Sigmoid colon (tissue), 7 donors: ENCODE data around the gene PRKACB. TPM values are rescaled to one million over a fixed set of nuclear protein-coding genes. Genes with fewer than 3 reads are reported as not detected.

Source experiments
- DNase-seq: peaks from one replicate; pipeline ENCODE4 v3.0.0-alpha.2; 2019
- H3K27ac ChIP-seq, 4 donors: fragments of 200-600 bp; sonication (generic); one replicate each; pipeline ENCODE4 v1.5.1; 2016 to 2019; ENCODE audit warnings: mild to moderate bottlenecking in 1 of 4
- H3K27me3 ChIP-seq, 3 donors: fragments of 200-600 bp; sonication (generic); one replicate each; pipeline ENCODE4 v1.5.1; 2019; ENCODE audit warnings: mild to moderate bottlenecking in 1 of 3
- H3K36me3 ChIP-seq, 4 donors: fragments of 200-600 bp; sonication (generic); one replicate each; pipeline ENCODE4 v1.5.1; 2016 to 2019
- H3K4me1 ChIP-seq, 4 donors: fragments of 200-600 bp; sonication (generic); one replicate each; pipeline ENCODE4 v1.5.1; 2017 to 2019
- H3K4me3 ChIP-seq, 4 donors: fragments of 200-600 bp; sonication (generic); one replicate each; pipeline ENCODE4 v1.5.1; 2017 to 2019; ENCODE audit warnings: mild to moderate bottlenecking in 2 of 4, moderate library complexity in 1 of 4
- H3K9me3 ChIP-seq, 4 donors: fragments of 200-600 bp in 3 of 4; sonication (generic) in 3 of 4; one replicate each; pipeline versions ENCODE4 v1.5.1 to v1.6.1; 2013 to 2019
- EP300 ChIP-seq, 4 donors: sonication (generic); formaldehyde crosslinking; IDR thresholded peaks; one replicate each; pipeline ENCODE4 v1.6.1; 2017; ENCODE audit warnings: antibody characterized with exemption in 4 of 4
- POLR2A ChIP-seq, 2 donors: fragments of 450-650 bp; IDR thresholded peaks; one replicate each; pipeline ENCODE4 v1.6.1; 2016; ENCODE audit warnings: antibody characterized with exemption in 2 of 2, mild to moderate bottlenecking in 2 of 2, moderate library complexity in 2 of 2
- POLR2AphosphoS5 ChIP-seq, 4 donors: sonication (generic); formaldehyde crosslinking; IDR thresholded peaks; one replicate each; pipeline ENCODE4 v1.6.1; 2017; ENCODE audit warnings: antibody characterized with exemption in 4 of 4
- WGBS, 2 donors: extraction: QIAGEN DNeasy Blood & Tissue Kit; methylation state at CpG; one replicate each; pipeline ENCODE4 v1.1.7; 2013; 5-methylcytosine and 5-hydroxymethylcytosine counted together
- intact Hi-C: fragments of 100-400 bp; cut with DNase I; formaldehyde crosslinking; loops from one replicate; pipeline ENCODE4 v1.15.1; 2023
- polyA plus RNA-seq, 3 donors: library from polyadenylated mRNA; stranded (reverse); fragments of 200-250 nt; gene quantifications; one replicate each; pipeline ENCODE4 v1.2.3, GENCODE V29; 2013
- total RNA-seq, 4 donors: library from RNA; depleted of rRNA; stranded (reverse); fragments of >200 nt; gene quantifications; one replicate each; pipeline ENCODE4 v1.1.0, GENCODE V29; 2016
- TF ChIP-seq, protein P1 (sequence below), 4 experiments: fragments of 450-650 bp in 3 of 4; fragments of 200-600 bp in 1 of 4; IDR thresholded peaks; one replicate each; pipeline ENCODE4 v1.5.1; 2016 to 2019; ENCODE audit warnings: antibody characterized with exemption in 4 of 4, mild to moderate bottlenecking in 3 of 4, moderate library complexity in 2 of 4
- donor health status: healthy with polysubstance abuse.
- donor health status: Bipolar disorder and iron deficiency.
- donor health status: healthy.

Gene PRKACB
- total and polyA plus RNA-seq, 7 donors, result 35.5 to 67.9 (median 55.6) TPM

DNA sequence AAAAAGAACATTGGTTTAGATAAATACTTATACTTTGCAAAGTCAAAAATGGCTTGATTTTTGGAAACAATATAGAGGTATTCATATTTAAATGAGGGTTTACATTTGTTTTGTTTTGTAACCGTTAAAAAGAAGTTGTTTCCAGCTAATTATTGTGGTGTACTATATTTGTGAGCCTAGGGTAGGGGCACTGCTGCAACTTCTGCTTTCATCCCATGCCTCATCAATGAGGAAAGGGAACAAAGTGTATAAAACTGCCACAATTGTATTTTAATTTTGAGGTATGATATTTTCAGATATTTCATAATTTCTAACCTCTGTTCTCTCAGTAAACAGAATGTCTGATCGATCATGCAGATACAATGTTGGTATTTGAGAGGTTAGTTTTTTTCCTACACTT, 92.2 kb downstream of the PRKACB start:
- H3K4me3 ChIP-seq, result no peak overlapping the region
- intact Hi-C loops, result no loop called here
- no peak for DNase-seq
- no peaks in the 10 kb centered on the region for H3K9me3 ChIP-seq
- H3K4me1 ChIP-seq, result no peaks in the 10 kb centered on the region
- 73 to 88% methylated on average over 2 of the region's 2 CpGs for WGBS, 2 donors
- no peak overlapping the region for H3K27ac ChIP-seq
- TF ChIP-seq, protein P1, sequence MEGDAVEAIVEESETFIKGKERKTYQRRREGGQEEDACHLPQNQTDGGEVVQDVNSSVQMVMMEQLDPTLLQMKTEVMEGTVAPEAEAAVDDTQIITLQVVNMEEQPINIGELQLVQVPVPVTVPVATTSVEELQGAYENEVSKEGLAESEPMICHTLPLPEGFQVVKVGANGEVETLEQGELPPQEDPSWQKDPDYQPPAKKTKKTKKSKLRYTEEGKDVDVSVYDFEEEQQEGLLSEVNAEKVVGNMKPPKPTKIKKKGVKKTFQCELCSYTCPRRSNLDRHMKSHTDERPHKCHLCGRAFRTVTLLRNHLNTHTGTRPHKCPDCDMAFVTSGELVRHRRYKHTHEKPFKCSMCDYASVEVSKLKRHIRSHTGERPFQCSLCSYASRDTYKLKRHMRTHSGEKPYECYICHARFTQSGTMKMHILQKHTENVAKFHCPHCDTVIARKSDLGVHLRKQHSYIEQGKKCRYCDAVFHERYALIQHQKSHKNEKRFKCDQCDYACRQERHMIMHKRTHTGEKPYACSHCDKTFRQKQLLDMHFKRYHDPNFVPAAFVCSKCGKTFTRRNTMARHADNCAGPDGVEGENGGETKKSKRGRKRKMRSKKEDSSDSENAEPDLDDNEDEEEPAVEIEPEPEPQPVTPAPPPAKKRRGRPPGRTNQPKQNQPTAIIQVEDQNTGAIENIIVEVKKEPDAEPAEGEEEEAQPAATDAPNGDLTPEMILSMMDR (IDR thresholded peaks at IDR 0.05), result no peak
- TF ChIP-seq POLR2AphosphoS5 (IDR thresholded peaks at IDR 0.05) (no peak), POLR2A (IDR thresholded peaks at IDR 0.05) (no peak), EP300 (IDR thresholded peaks at IDR 0.05) (no peak)
- H3K36me3 ChIP-seq, result peaks cover 0 to 31% (median 6%) of the 10 kb centered on the region in 4 donors
- H3K27me3 ChIP-seq, result no peaks in the 10 kb centered on the region

GRCh38 chr1:84242641-84243040, 98.6 kb downstream of the PRKACB start:
- TF ChIP-seq EP300 (IDR thresholded peaks at IDR 0.05), result no peak
- no peak for TF ChIP-seq POLR2A (IDR thresholded peaks at IDR 0.05)
- TF ChIP-seq POLR2AphosphoS5 (IDR thresholded peaks at IDR 0.05), result no peak
- TF ChIP-seq, protein P1 (IDR thresholded peaks at IDR 0.05), result no peak
- DNase-seq, result no peak
- no peaks in the 10 kb centered on the region for H3K4me1 ChIP-seq
- H3K36me3 ChIP-seq, result peaks cover 0 to 12% (median 3%) of the 10 kb centered on the region in 4 donors
- intact Hi-C loops, result no loop called here
- no peaks in the 10 kb centered on the region for H3K27me3 ChIP-seq
- H3K9me3 ChIP-seq, result no peaks in the 10 kb centered on the region
- WGBS, 2 donors, result 63 to 90% methylated on average over 3 of the region's 3 CpGs
- no peak overlapping the region for H3K4me3 ChIP-seq
- H3K27ac ChIP-seq, result no peak overlapping the region

DNA sequence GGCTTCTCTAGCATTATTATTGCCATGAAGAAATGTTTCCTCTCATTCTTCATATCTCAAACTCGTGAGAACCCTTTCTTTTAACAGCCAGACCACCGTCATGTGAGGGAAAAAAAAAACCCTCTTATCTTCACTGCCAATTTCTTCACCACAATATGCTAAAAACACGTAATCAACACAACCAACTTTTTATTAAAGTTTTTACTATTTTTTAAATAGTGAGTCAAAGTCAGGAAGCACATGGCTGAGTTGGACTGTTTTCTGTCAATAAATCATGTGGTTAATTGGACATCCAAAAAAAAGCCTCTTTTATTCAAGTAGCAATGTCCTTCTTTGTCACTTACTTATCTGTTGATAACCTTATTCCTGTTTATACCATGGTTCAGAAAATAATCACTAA, 101.5 kb downstream of the PRKACB start:
- WGBS, 2 donors, result 58 to 79% methylated on average over 3 of the region's 3 CpGs
- H3K9me3 ChIP-seq, result no peaks in the 10 kb centered on the region
- H3K27me3 ChIP-seq, result no peaks in the 10 kb centered on the region
- H3K27ac ChIP-seq, result no peak overlapping the region
- intact Hi-C loops, result no loop called here
- H3K4me3 ChIP-seq, result no peak overlapping the region
- no peak for DNase-seq
- TF ChIP-seq, protein P1 (IDR thresholded peaks at IDR 0.05), result no peak
- no peak for TF ChIP-seq POLR2A (IDR thresholded peaks at IDR 0.05)
- no peak for TF ChIP-seq EP300 (IDR thresholded peaks at IDR 0.05)
- TF ChIP-seq POLR2AphosphoS5 (IDR thresholded peaks at IDR 0.05), result no peak
- no peaks in the 10 kb centered on the region for H3K4me1 ChIP-seq
- no peaks in the 10 kb centered on the region for H3K36me3 ChIP-seq

DNA sequence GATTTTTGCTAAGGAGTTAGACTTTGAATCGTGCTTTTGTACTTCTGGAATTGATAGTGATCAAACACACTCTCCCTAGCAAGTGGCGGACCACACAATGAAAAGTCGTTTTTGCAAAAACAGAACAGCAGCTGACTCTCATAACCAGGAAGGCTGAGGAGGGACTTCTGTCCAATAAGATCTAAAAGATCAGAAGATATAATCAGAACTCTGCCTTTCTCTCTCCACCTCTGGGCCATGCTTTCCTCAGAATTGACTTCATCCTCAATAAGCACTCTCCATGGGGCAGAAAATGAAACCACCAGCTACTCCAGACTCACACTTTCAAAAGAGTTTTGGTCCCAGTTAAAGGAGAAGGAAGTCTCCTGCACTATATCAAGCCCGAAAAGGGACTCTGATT, 102.1 kb downstream of the PRKACB start:
- WGBS, 2 donors, result 47 to 52% methylated on average over 4 of the region's 4 CpGs
- Histone ChIP-seq H3K9me3 (no peaks in the 10 kb centered on the region), H3K27ac (no peak overlapping the region), H3K4me1 (no peaks in the 10 kb centered on the region), H3K36me3 (no peaks in the 10 kb centered on the region), H3K4me3 (no peak overlapping the region), H3K27me3 (no peaks in the 10 kb centered on the region)
- intact Hi-C loops, result no loop called here
- TF ChIP-seq, protein P1 (IDR thresholded peaks at IDR 0.05), result no peak
- no peak for TF ChIP-seq POLR2AphosphoS5 (IDR thresholded peaks at IDR 0.05)
- no peak for TF ChIP-seq EP300 (IDR thresholded peaks at IDR 0.05)
- TF ChIP-seq POLR2A (IDR thresholded peaks at IDR 0.05), result no peak
- no peak for DNase-seq
